ENCODE results near the gene HOXA6.

The HOXA6 gene

GRCh38 chr7:27184337-27185012 lies 36.9 kb upstream of the HOXA6 start:
- DNase-seq (ENCODE audit: low read depth) = peak; percentile 21

GRCh38 chr7:27183682-27184336 lies 36.2 kb upstream of the HOXA6 start:
- DNase-seq (ENCODE audit: low read depth) = no peak

- no peak for DNase-seq (ENCODE audit: low read depth)
Observed at GRCh38 chr7:27182861-27183681, 35.5 kb upstream of the HOXA6 start.

- no peak for DNase-seq (ENCODE audit: low read depth)
Observed at GRCh38 chr7:27182285-27182841, 34.8 kb upstream of the HOXA6 start.

GRCh38 chr7:27181795-27182275 lies 34.3 kb upstream of the HOXA6 start:
- no peak for DNase-seq (ENCODE audit: low read depth)

- DNase-seq (ENCODE audit: low read depth) = no peak
Observed at GRCh38 chr7:27180431-27181420, 33.2 kb upstream of the HOXA6 start.

GRCh38 chr7:27179503-27180430 lies 32.2 kb upstream of the HOXA6 start:
- DNase-seq (ENCODE audit: low read depth) = peak; percentile 27

- no peak for DNase-seq (ENCODE audit: low read depth)
Observed at GRCh38 chr7:27179030-27179429, 31.5 kb upstream of the HOXA6 start.

GRCh38 chr7:27178366-27178765 lies 30.8 kb upstream of the HOXA6 start:
- DNase-seq (ENCODE audit: low read depth) = no peak

GRCh38 chr7:27177795-27178320 lies 30.3 kb upstream of the HOXA6 start:
- no peak for DNase-seq (ENCODE audit: low read depth)

GRCh38 chr7:27176962-27177794 lies 29.6 kb upstream of the HOXA6 start:
- no peak for DNase-seq (ENCODE audit: low read depth)

GRCh38 chr7:27176524-27176845 lies 28.9 kb upstream of the HOXA6 start:
- DNase-seq (ENCODE audit: low read depth) = no peak

GRCh38 chr7:27175626-27176523 lies 28.3 kb upstream of the HOXA6 start:
- DNase-seq (ENCODE audit: low read depth) = no peak

- DNase-seq (ENCODE audit: low read depth) = no peak
Observed at GRCh38 chr7:27174874-27175625, 27.5 kb upstream of the HOXA6 start.

GRCh38 chr7:27173956-27174873 lies 26.6 kb upstream of the HOXA6 start, which contains the start of gene HOXA10:
HOXA10 (minus strand) TSS chr7:27174320; CDS start chr7:27174306, 14 bp downstream.
- no peak for DNase-seq (ENCODE audit: low read depth)

- DNase-seq (ENCODE audit: low read depth) = no peak
Observed at GRCh38 chr7:27173511-27173955, 26.0 kb upstream of the HOXA6 start.
